Cardiac muscle cell (in vitro differentiated cells and primary cell): ENCODE results near the gene ELOVL1. TPM values are rescaled to one million over a fixed set of nuclear protein-coding genes. Genes with fewer than 3 reads are reported as not detected.

Experiments
- DNase-seq, 2 donors: peaks; one replicate each; pipeline versions ENCODE4 v3.0.0 to v3.0.0-alpha.2; 2010 to 2017; ENCODE audit warnings: low read depth in 1 of 2, low spot score in 1 of 2
- H3K27ac ChIP-seq: fragments of 200-600 bp; sonication (generic); 2 replicates; pipeline ENCODE4 v1.5.1; 2016
- H3K27me3 ChIP-seq: fragments of 200-600 bp; sonication (generic); 2 replicates; pipeline ENCODE4 v1.6.0; 2016; ENCODE audit warnings: control low read depth
- H3K36me3 ChIP-seq: fragments of 200-600 bp; sonication (generic); 2 replicates; pipeline ENCODE4 v1.5.1; 2016; ENCODE audit warnings: control low read depth
- H3K4me1 ChIP-seq: fragments of 200-600 bp; sonication (generic); 2 replicates; pipeline ENCODE4 v1.8.1; 2017; ENCODE audit warnings: low read depth, mild to moderate bottlenecking, mixed run types
- H3K4me3 ChIP-seq: fragments of 200-600 bp; sonication (generic); 2 replicates; pipeline ENCODE4 v1.5.1; 2016; ENCODE audit warnings: mild to moderate bottlenecking
- H3K9me3 ChIP-seq: fragments of 200-600 bp; sonication (generic); 2 replicates; pipeline ENCODE4 v1.5.1; 2017; ENCODE audit warnings: low read depth, mild to moderate bottlenecking, control low read depth
- polyA plus RNA-seq: library from polyadenylated mRNA; unstranded; fragments of >200 nt; fragmentation: Nextera tagmentation; extraction: Ambion mirVana; gene quantifications from 2 replicates; pipeline ENCODE4 v1.2.1, GENCODE V29; 2016
- total RNA-seq: library from RNA; depleted of rRNA; stranded (reverse); fragments of >200 nt; gene quantifications from 2 replicates; pipeline ENCODE4 v1.2.3, GENCODE V29; 2016
- TF ChIP-seq, protein P1 (sequence below): IDR thresholded peaks from 2 replicates; pipeline ENCODE4 v1.5.1; 2012; ENCODE audit warnings: low read depth, mild to moderate bottlenecking, low read length

ELOVL1 gene
- total and polyA plus RNA-seq, 2 experiments from 2014 or later: 18.5 to 50.0 TPM

GRCh38 chr1:43368646-43369020 lies 822 bp upstream of the ELOVL1 start:
- no peak for DNase-seq
- Histone ChIP-seq H3K4me1 (peaks cover 22% of the 10 kb centered on the region), H3K27ac (peak overlapping the region; percentile 92), H3K9me3 (no peaks in the 10 kb centered on the region), H3K27me3 (no peaks in the 10 kb centered on the region), H3K36me3 (peaks cover 13% of the 10 kb centered on the region), H3K4me3 (peak overlapping the region; percentile 67)
- TF ChIP-seq, protein P1, sequence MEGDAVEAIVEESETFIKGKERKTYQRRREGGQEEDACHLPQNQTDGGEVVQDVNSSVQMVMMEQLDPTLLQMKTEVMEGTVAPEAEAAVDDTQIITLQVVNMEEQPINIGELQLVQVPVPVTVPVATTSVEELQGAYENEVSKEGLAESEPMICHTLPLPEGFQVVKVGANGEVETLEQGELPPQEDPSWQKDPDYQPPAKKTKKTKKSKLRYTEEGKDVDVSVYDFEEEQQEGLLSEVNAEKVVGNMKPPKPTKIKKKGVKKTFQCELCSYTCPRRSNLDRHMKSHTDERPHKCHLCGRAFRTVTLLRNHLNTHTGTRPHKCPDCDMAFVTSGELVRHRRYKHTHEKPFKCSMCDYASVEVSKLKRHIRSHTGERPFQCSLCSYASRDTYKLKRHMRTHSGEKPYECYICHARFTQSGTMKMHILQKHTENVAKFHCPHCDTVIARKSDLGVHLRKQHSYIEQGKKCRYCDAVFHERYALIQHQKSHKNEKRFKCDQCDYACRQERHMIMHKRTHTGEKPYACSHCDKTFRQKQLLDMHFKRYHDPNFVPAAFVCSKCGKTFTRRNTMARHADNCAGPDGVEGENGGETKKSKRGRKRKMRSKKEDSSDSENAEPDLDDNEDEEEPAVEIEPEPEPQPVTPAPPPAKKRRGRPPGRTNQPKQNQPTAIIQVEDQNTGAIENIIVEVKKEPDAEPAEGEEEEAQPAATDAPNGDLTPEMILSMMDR: no peak

DNA sequence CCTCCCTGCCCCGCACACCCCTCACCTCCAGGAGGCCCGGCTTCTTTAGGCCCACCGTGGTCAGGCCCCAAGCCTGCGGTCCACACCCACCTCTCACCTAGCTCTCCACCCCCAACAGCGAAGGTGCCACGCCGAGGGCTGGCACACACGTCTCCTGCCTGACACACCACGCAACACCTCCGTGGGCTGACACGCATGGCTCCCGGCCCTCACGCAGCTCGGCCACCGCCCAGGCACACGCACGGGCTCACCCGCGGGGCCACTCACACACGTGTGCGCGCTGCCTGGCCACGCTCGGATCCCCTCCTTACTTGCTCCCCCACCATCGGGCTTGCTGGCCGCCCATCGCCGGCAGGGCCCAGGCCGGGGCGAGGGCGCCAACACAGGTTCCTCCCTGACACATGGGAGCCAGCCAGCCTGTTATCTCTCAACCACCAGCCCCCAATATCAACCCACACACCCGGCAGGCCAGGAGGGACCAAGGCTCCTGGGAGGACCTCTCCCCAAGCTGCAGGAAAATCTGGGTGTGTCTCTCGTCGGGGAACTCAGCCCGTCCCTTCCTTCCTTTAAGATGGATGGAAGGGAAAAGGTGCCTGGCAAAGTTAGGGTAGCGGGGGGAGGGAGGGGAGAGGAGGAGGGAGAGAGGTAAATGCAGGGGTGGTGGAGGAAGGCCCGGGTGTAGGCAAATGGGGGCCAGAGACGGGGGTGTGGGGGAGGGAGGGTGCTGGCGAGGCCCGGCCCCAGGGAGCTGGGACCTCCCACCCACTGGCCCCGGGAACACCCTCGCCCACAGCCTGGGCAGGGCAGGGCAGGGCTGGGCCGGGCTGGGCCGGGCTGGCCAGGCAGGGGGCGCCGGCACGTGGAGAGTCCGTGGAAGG lies 546 bp downstream of the ELOVL1 start:
- H3K9me3 ChIP-seq: no peaks in the 10 kb centered on the region
- peaks cover 22% of the 10 kb centered on the region for H3K4me1 ChIP-seq
- no peak for DNase-seq
- peaks cover 26% of the 10 kb centered on the region for H3K36me3 ChIP-seq
- H3K27ac ChIP-seq: peak overlapping the region; percentile 85
- TF ChIP-seq, protein P1: no peak
- peak overlapping the region; percentile 67 for H3K4me3 ChIP-seq
- no peaks in the 10 kb centered on the region for H3K27me3 ChIP-seq

DNA sequence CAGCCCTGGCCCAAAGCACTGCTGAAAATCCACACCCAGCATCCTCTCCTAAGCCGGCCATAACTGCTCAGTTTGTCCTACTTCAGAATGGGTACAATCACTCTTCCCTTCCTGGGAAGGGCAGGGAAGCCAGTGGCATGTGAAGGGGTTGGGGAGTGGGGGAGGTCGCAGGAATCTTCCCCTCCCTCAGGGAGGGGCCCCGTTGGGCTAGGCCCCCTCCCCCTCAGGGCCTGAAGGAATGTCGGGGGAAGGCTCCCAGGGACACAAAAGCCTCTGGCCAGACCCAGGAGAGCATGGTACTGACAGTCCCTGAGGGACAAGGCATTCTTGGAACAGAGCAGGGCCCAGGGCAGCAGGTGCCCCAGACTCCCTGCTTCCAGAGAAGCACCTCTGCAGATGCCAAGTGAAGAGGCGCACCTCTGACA lies 1.2 kb downstream of the ELOVL1 start:
- Histone ChIP-seq H3K36me3 (peaks cover 33% of the 10 kb centered on the region), H3K4me3 (peak overlapping the region; percentile 67), H3K4me1 (peaks cover 22% of the 10 kb centered on the region), H3K9me3 (no peaks in the 10 kb centered on the region), H3K27me3 (no peaks in the 10 kb centered on the region), H3K27ac (no peak overlapping the region)
- no peak for DNase-seq
- TF ChIP-seq, protein P1: no peak

- Histone ChIP-seq H3K36me3 (peaks cover 37% of the 10 kb centered on the region), H3K27me3 (no peaks in the 10 kb centered on the region), H3K4me3 (no peak overlapping the region), H3K9me3 (no peaks in the 10 kb centered on the region), H3K4me1 (peaks cover 22% of the 10 kb centered on the region), H3K27ac (no peak overlapping the region)
- TF ChIP-seq, protein P1: no peak
- DNase-seq: no peak
Measured at GRCh38 chr1:43366179-43366578, 1.6 kb downstream of the ELOVL1 start.

- H3K9me3 ChIP-seq: no peaks in the 10 kb centered on the region
- no peak overlapping the region for H3K4me3 ChIP-seq
- no peak for DNase-seq
- H3K27me3 ChIP-seq: no peaks in the 10 kb centered on the region
- peaks cover 40% of the 10 kb centered on the region for H3K36me3 ChIP-seq
- H3K27ac ChIP-seq: no peak overlapping the region
- peaks cover 22% of the 10 kb centered on the region for H3K4me1 ChIP-seq
- TF ChIP-seq, protein P1: no peak
Measured at GRCh38 chr1:43365678-43366077, 2.1 kb downstream of the ELOVL1 start.
